GM10847 (cell line): ENCODE results near the gene MTTP.

Experiments
- POLR2A ChIP-seq: IDR thresholded peaks from 2 replicates; pipeline ENCODE4 v1.6.1; 2011; ENCODE audit not compliant: insufficient read length; ENCODE audit errors: extremely low read depth

Gene MTTP

GRCh38 chr4:99622341-99622740 lies 47.7 kb downstream of the MTTP start:
- TF ChIP-seq POLR2A = no peak

GRCh38 chr4:99624141-99624719 lies 49.6 kb downstream of the MTTP start:
- no peak for TF ChIP-seq POLR2A

GRCh38 chr4:99625369-99625768 lies 50.7 kb downstream of the MTTP start:
- TF ChIP-seq POLR2A = no peak

- no peak for TF ChIP-seq POLR2A
Observed at GRCh38 chr4:99628040-99628439, 53.4 kb downstream of the MTTP start.

GRCh38 chr4:99629962-99630554 lies 55.4 kb downstream of the MTTP start:
- TF ChIP-seq POLR2A = no peak

GRCh38 chr4:99630857-99631360 lies 56.3 kb downstream of the MTTP start:
- no peak for TF ChIP-seq POLR2A

GRCh38 chr4:99633772-99634171 lies 59.1 kb downstream of the MTTP start:
- TF ChIP-seq POLR2A = no peak

GRCh38 chr4:99634742-99635360 lies 60.2 kb downstream of the MTTP start:
- TF ChIP-seq POLR2A = no peak

- TF ChIP-seq POLR2A = no peak
Observed at GRCh38 chr4:99635601-99636000, 61.0 kb downstream of the MTTP start.

- TF ChIP-seq POLR2A = no peak
Observed at GRCh38 chr4:99636422-99636821, 61.8 kb downstream of the MTTP start.

GRCh38 chr4:99637174-99637573 lies 62.5 kb downstream of the MTTP start:
- no peak for TF ChIP-seq POLR2A

GRCh38 chr4:99640676-99641075 lies 66.1 kb downstream of the MTTP start:
- TF ChIP-seq POLR2A = no peak

GRCh38 chr4:99642725-99643489 lies 68.3 kb downstream of the MTTP start:
- no peak for TF ChIP-seq POLR2A

- TF ChIP-seq POLR2A = no peak
Observed at GRCh38 chr4:99644453-99644852, 69.8 kb downstream of the MTTP start.

GRCh38 chr4:99645036-99645435 lies 70.4 kb downstream of the MTTP start:
- TF ChIP-seq POLR2A = no peak

- TF ChIP-seq POLR2A = no peak
Observed at GRCh38 chr4:99645638-99646037, 71.0 kb downstream of the MTTP start.
